Spleen (tissue), 11 donors: Measurements from ENCODE around the gene NGF. TPM values are rescaled to one million over a fixed set of nuclear protein-coding genes. Genes with fewer than 3 reads are reported as not detected.

Experiments used
- DNase-seq: peaks from one replicate; pipeline ENCODE4 v3.0.0-alpha.2; 2020
- H3K27ac ChIP-seq, 8 donors: fragments of 200-600 bp; sonication (generic) in 7 of 8; 1 replicate in 4 of 8; 2 replicates in 4 of 8; pipeline versions ENCODE4 v1.5.0 to v1.8.0; 2016 to 2021; ENCODE audit warnings: inconsistent platforms in 4 of 8, mild to moderate bottlenecking in 4 of 8, moderate library complexity in 1 of 8
- H3K27me3 ChIP-seq, 7 donors: fragments of 200-600 bp; sonication (generic) in 6 of 7; replicated peaks in 1 of 7; 1 replicate in 4 of 7; 2 replicates in 3 of 7; pipeline versions ENCODE4 v1.5.0 to v1.8.0; 2016 to 2021; ENCODE audit warnings: inconsistent platforms in 3 of 7, mild to moderate bottlenecking in 1 of 7
- H3K36me3 ChIP-seq, 6 donors: fragments of 200-600 bp; sonication (generic) in 5 of 6; 1 replicate in 4 of 6; 2 replicates in 2 of 6; pipeline versions ENCODE4 v1.5.0 to v1.8.0; 2016 to 2021; ENCODE audit warnings: inconsistent platforms in 2 of 6
- H3K4me1 ChIP-seq, 6 donors: fragments of 200-600 bp; sonication (generic) in 5 of 6; 1 replicate in 3 of 6; 2 replicates in 3 of 6; pipeline versions ENCODE4 v1.5.0 to v1.8.0; 2016 to 2021; ENCODE audit warnings: inconsistent platforms in 3 of 6
- H3K4me3 ChIP-seq, 8 donors: fragments of 200-600 bp; sonication (generic) in 7 of 8; 1 replicate in 4 of 8; 2 replicates in 4 of 8; pipeline versions ENCODE4 v1.5.0 to v1.8.0; 2016 to 2021; ENCODE audit warnings: inconsistent platforms in 4 of 8, mild to moderate bottlenecking in 4 of 8, moderate library complexity in 2 of 8
- H3K9me3 ChIP-seq, 8 donors: fragments of 200-600 bp; sonication (generic) in 7 of 8; 1 replicate in 4 of 8; 2 replicates in 4 of 8; pipeline versions ENCODE4 v1.5.0 to v1.8.0; 2016 to 2021; ENCODE audit warnings: inconsistent platforms in 4 of 8
- CTCF ChIP-seq, 11 experiments: fragments of 200-600 bp in 7 of 11; fragments of 450-650 bp in 4 of 11; sonication (generic) in 4 of 11; IDR thresholded peaks in 8 of 11; conservative IDR thresholded peaks in 3 of 11; 1 replicate in 7 of 11; 2 replicates in 4 of 11; pipeline versions ENCODE4 v1.4.0 to v1.8.0; 2016 to 2021; ENCODE audit warnings: antibody characterized with exemption in 11 of 11, inconsistent platforms in 4 of 11, mild to moderate bottlenecking in 1 of 11
- POLR2A ChIP-seq, 3 donors: fragments of 450-650 bp; IDR thresholded peaks; one replicate each; pipeline ENCODE4 v1.5.1; 2017; ENCODE audit warnings: antibody characterized with exemption in 3 of 3, mild to moderate bottlenecking in 1 of 3
- POLR2AphosphoS5 ChIP-seq, 3 donors: sonication (generic); formaldehyde crosslinking; IDR thresholded peaks; one replicate each; pipeline ENCODE4 v1.5.1; 2017; ENCODE audit warnings: antibody characterized with exemption in 3 of 3
- WGBS, 5 donors: extraction: QIAGEN DNeasy Blood & Tissue Kit in 3 of 5; methylation state at CpG; one replicate each; pipeline versions ENCODE4 v1.1.5 to v1.1.7; 2013 to 2018; 5-methylcytosine and 5-hydroxymethylcytosine counted together
- intact Hi-C: fragments of 100-400 bp; cut with DNase I; formaldehyde crosslinking; loops from one replicate; pipeline ENCODE4 v1.15.0; 2023; ENCODE audit warnings: low total_unique reads
- polyA plus RNA-seq, 3 donors: library from polyadenylated mRNA; stranded (reverse); fragments of 200-250 nt; gene quantifications; one replicate each; pipeline ENCODE4 v1.2.1, GENCODE V29; 2013
- total RNA-seq, 7 donors: library from RNA; depleted of rRNA in 3 of 7; stranded (reverse); fragments of >200 nt in 3 of 7; fragmentation: NEBNext Ultra II Directional in 4 of 7; extraction: Animal tissue kit (Norgen Biotek cat#: 25700) in 4 of 7; gene quantifications; one replicate each; pipeline versions ENCODE4 v1.1.0 to v1.2.1, GENCODE V29; 2016 to 2021
- donor health status: healthy with polysubstance abuse.
- donor health status: DM: no; HTN: no; CAD: no; lungs with moderate emphysema.
- donor health status: DM: no; HTN: no; CAD: no.
- donor health status: Bipolar disorder and iron deficiency.
- donor health status: healthy.
- donor health status: DM: no; HTN: no; CAD: no.
- donor health status: DM: yes; HTN: yes; CAD: no.

The NGF gene
- total and polyA plus RNA-seq, 10 donors = 0.34 to 4.6 (median 2.0) TPM

- TF ChIP-seq CTCF (IDR thresholded peaks at IDR 0.05 in 8 of 11, conservative IDR thresholded peaks at IDR 0.05 in 3 of 11) (no peak), POLR2AphosphoS5 (IDR thresholded peaks at IDR 0.05) (no peak), POLR2A (IDR thresholded peaks at IDR 0.05) (no peak)
These were observed 17.7 kb downstream of the NGF start for GRCh38 chr1:115320377-115320776.

GRCh38 chr1:115319706-115320105 lies 18.3 kb downstream of the NGF start:
- TF ChIP-seq POLR2A (IDR thresholded peaks at IDR 0.05) = no peak
- TF ChIP-seq POLR2AphosphoS5 (IDR thresholded peaks at IDR 0.05) = no peak
- no peak for TF ChIP-seq CTCF (IDR thresholded peaks at IDR 0.05 in 8 of 11, conservative IDR thresholded peaks at IDR 0.05 in 3 of 11)
- intact Hi-C loops = no loop called here
- Histone ChIP-seq H3K4me1 (no peaks in the 10 kb centered on the region), H3K27ac (no peak overlapping the region), H3K36me3 (no peaks in the 10 kb centered on the region), H3K27me3 (peaks cover 0 to 4% (median 0%) of the 10 kb centered on the region in 7 donors), H3K9me3 (no peaks in the 10 kb centered on the region), H3K4me3 (no peak overlapping the region)
- no peak for DNase-seq
- WGBS, 5 donors = 40 to 78% (median 51%) methylated on average over 5 of the region's 5 CpGs

More at GRCh38 chr1:115320377-115320776, 17.7 kb downstream of the NGF start:
- H3K27me3 ChIP-seq = peaks cover 0 to 4% (median 0%) of the 10 kb centered on the region in 7 donors
- H3K4me3 ChIP-seq = no peak overlapping the region
- no peak overlapping the region for H3K27ac ChIP-seq
- H3K36me3 ChIP-seq = no peaks in the 10 kb centered on the region
- H3K4me1 ChIP-seq = no peaks in the 10 kb centered on the region
- DNase-seq = no peak
- intact Hi-C loops = no loop called here
- H3K9me3 ChIP-seq = no peaks in the 10 kb centered on the region
- 88 to 95% (median 92%) methylated on average over 6 of the region's 6 CpGs for WGBS, 5 donors

GRCh38 chr1:115317101-115318012 lies 20.7 kb downstream of the NGF start:
- H3K4me3 ChIP-seq = no peak overlapping the region

More at GRCh38 chr1:115317101-115318012, 20.7 kb downstream of the NGF start:
- Histone ChIP-seq H3K27ac (no peak overlapping the region), H3K4me1 (peaks cover 0 to 3% (median 0%) of the 10 kb centered on the region in 6 donors), H3K27me3 (peaks cover 0 to 4% (median 0%) of the 10 kb centered on the region in 7 donors), H3K36me3 (no peaks in the 10 kb centered on the region), H3K9me3 (no peaks in the 10 kb centered on the region)
- WGBS, 5 donors = 74 to 87% (median 85%) methylated on average over 11 of the region's 11 CpGs
- intact Hi-C loops = no loop called here
- TF ChIP-seq POLR2AphosphoS5 (IDR thresholded peaks at IDR 0.05) (no peak), CTCF (IDR thresholded peaks at IDR 0.05 in 8 of 11, conservative IDR thresholded peaks at IDR 0.05 in 3 of 11) (no peak), POLR2A (IDR thresholded peaks at IDR 0.05) (no peak)
- DNase-seq = no peak
